GM23338 (cell line): ENCODE measurements around the gene RUVBL1. TPM values are rescaled to one million over a fixed set of nuclear protein-coding genes. Genes with fewer than 3 reads are reported as not detected.
A peak's percentile ranks its signal among the peaks of the same experiment; 100 is the strongest.

Experiments
- ATAC-seq: fragments of 200-7000 bp; cut with Tn5 transposase; 3 replicates; pipeline ENCODE4 v1.9.1; 2020
- DNase-seq: peaks from one replicate; pipeline ENCODE4 v3.0.0-alpha.2; 2015; ENCODE audit warnings: low spot score
- H2AFZ ChIP-seq: fragments of 200-600 bp; sonication (generic); 2 replicates; pipeline ENCODE4 v1.8.0; 2016; ENCODE audit warnings: antibody characterized with exemption, mild to moderate bottlenecking, moderate library complexity
- H3F3A ChIP-seq: fragments of 200-600 bp; sonication (generic); replicated peaks from 2 replicates; pipeline ENCODE4 v1.8.0; 2017; ENCODE audit warnings: antibody characterized with exemption, mixed run types, low read depth
- H3K27ac ChIP-seq: fragments of 200-600 bp; sonication (generic); 2 replicates; pipeline ENCODE4 v1.6.1; 2016; ENCODE audit warnings: low read depth
- H3K27me3 ChIP-seq: fragments of 200-600 bp; sonication (generic); 2 replicates; pipeline ENCODE4 v1.8.0; 2016; ENCODE audit warnings: mild to moderate bottlenecking, mixed run types, moderate library complexity; ENCODE audit not compliant: insufficient read depth
- H3K36me3 ChIP-seq: fragments of 200-600 bp; sonication (generic); 2 replicates; pipeline ENCODE4 v1.8.0; 2016; ENCODE audit warnings: mild to moderate bottlenecking; ENCODE audit not compliant: insufficient read depth
- H3K4me1 ChIP-seq: fragments of 200-600 bp; sonication (generic); 2 replicates; pipeline ENCODE4 v1.8.0; 2016; ENCODE audit warnings: mild to moderate bottlenecking, moderate library complexity; ENCODE audit not compliant: insufficient read depth
- H3K4me2 ChIP-seq: fragments of 200-600 bp; sonication (generic); 2 replicates; pipeline ENCODE4 v1.7.1; 2017; ENCODE audit warnings: mixed run types
- H3K4me3 ChIP-seq: fragments of 200-600 bp; sonication (generic); 2 replicates; pipeline ENCODE4 v1.6.1; 2016; ENCODE audit warnings: mixed run types
- H3K79me2 ChIP-seq: fragments of 200-600 bp; sonication (generic); replicated peaks from 2 replicates; pipeline ENCODE4 v1.8.0; 2017; ENCODE audit warnings: mild to moderate bottlenecking; ENCODE audit not compliant: insufficient read depth
- H3K9me2 ChIP-seq: fragments of 200-600 bp; sonication (generic); 2 replicates; pipeline ENCODE4 v1.8.0; 2017; ENCODE audit not compliant: insufficient read depth
- H4K20me1 ChIP-seq: fragments of 200-600 bp; sonication (generic); replicated peaks from 2 replicates; pipeline ENCODE4 v1.8.0; 2017; ENCODE audit warnings: mild to moderate bottlenecking; ENCODE audit not compliant: insufficient read depth
- H3K27ac Mint-ChIP-seq: 2 replicates; pipeline ENCODE4 v1.8.0; 2020; ENCODE audit warnings: inconsistent platforms, mild to moderate bottlenecking, moderate library complexity, mixed read lengths
- H3K27me3 Mint-ChIP-seq: 3 replicates; pipeline ENCODE4 v1.8.0; 2022; ENCODE audit warnings: low read depth, mild to moderate bottlenecking, moderate library complexity, mixed read lengths, inconsistent platforms; ENCODE audit not compliant: insufficient read depth, poor library complexity
- H3K36me3 Mint-ChIP-seq: 3 replicates; pipeline ENCODE4 v1.8.0; 2021; ENCODE audit warnings: low read depth, mild to moderate bottlenecking, inconsistent platforms, moderate library complexity, mixed read lengths
- H3K4me1 Mint-ChIP-seq: 3 replicates; pipeline ENCODE4 v1.8.0; 2020; ENCODE audit warnings: mild to moderate bottlenecking, inconsistent platforms, mixed read lengths
- H3K4me3 Mint-ChIP-seq: 3 replicates; pipeline ENCODE4 v1.8.0; 2021; ENCODE audit warnings: moderate library complexity, mild to moderate bottlenecking, inconsistent platforms, mixed read lengths
- H3K9me3 Mint-ChIP-seq: 3 replicates; pipeline ENCODE4 v1.8.0; 2020; ENCODE audit warnings: moderate library complexity, mild to moderate bottlenecking, inconsistent platforms, mixed read lengths
- CTCF ChIP-seq, 2 experiments: fragments of 200-600 bp in 1 of 2; sonication (generic) in 1 of 2; conservative IDR thresholded peaks; 2 replicates each; pipeline versions ENCODE4 v1.5.1 to v1.6.1; 2016 to 2017; ENCODE audit warnings: antibody characterized with exemption in 2 of 2, low read depth in 2 of 2, mild to moderate bottlenecking in 2 of 2, moderate library complexity in 1 of 2
- EZH2 ChIP-seq: fragments of 200-600 bp; sonication (generic); IDR thresholded peaks from one replicate; pipeline ENCODE4 v1.8.0; 2017; ENCODE audit warnings: antibody characterized with exemption, mild to moderate bottlenecking, low read depth; ENCODE audit not compliant: unreplicated experiment
- REST ChIP-seq: IDR thresholded peaks from one replicate; pipeline ENCODE4 v1.6.1; 2018; ENCODE audit warnings: antibody characterized with exemption; ENCODE audit not compliant: unreplicated experiment
- polyA plus RNA-seq: library from polyadenylated mRNA; unstranded; fragments of >200 nt; fragmentation: Nextera tagmentation; extraction: Ambion mirVana; gene quantifications from 2 replicates; pipeline ENCODE4 v1.2.1, GENCODE V29; 2016
- total RNA-seq: library from RNA; depleted of rRNA; stranded (reverse); fragments of >200 nt; shearing (Covaris generic); gene quantifications from 2 replicates; pipeline ENCODE4 v1.2.3, GENCODE V29; 2014
- TF ChIP-seq, protein P1 (sequence below): IDR thresholded peaks from 2 replicates; pipeline ENCODE4 v1.6.1; 2016; ENCODE audit warnings: antibody characterized with exemption

RUVBL1 gene
- total and polyA plus RNA-seq, 2 experiments from 2014 or later: 133 to 136 TPM

DNA sequence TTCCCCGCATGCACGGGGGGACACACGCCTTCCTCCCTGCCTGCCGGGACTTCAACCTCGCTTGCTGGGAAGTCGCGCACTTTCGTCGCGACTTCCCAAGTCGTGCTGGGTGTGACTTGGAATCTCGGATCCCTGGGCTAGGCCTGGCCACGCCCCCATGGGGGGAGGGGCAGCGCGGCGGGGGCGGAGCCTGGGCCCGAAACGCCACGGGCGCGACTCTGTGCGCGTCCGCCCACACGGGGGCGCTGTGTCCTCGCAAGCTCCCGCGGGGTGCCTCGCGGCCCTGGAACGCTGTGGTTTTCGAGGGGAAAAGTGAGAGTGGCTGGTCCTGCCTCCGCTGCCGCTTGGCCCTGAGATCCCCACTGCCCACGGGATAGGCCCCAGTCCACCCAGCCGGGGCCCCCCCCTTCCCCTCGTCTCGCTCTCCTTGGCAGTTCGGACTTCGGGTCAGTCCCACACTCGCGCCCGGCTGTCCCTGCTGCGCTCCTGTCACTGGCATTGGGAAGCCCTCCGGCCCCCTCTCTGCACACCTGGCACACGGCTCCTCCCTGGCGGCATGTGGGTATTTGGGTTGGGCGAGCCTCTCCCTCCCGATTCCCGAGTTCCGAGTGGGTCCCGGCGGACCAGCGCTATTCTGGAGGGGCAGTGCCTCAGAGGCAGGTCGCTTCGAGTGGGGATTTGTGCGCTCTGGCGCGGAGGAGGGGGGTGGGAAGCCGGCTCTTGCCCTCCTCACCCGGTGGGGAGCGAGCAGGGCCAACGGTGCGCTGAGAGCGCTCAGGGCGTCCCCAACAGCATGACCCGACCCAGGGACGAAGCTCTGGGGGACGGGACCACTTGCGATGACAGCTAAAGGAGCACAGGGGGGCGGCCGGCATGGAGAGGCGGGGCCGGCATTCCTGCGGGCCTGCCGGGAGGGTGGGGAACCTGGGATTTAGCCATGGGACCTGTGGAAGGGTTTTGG is 47.8 kb downstream of the RUVBL1 start (continued):
- TF ChIP-seq REST: no peak
- TF ChIP-seq CTCF (conservative IDR thresholded peaks at IDR 0.05; ENCODE audit: low read depth in 2 of 2): peak; percentile 72 to 94
- TF ChIP-seq EZH2: no peak

- Histone ChIP-seq H2AFZ (no peak overlapping the region), H3K9me2 (no peaks in the 10 kb centered on the region), H3K27ac (peak overlapping the region; percentile 45; the same call in 1 of the 2 replicates), H3K4me1 (peaks cover 15% of the 10 kb centered on the region; the same call in 1 of the 2 replicates), H3K79me2 (no peaks in the 10 kb centered on the region), H3K4me3 (peak overlapping the region; percentile 68), H4K20me1 (peaks cover 17% of the 10 kb centered on the region), H3F3A (0 out of 2 replicates have a peak, but pooled peaks cover 4% of the 10 kb centered on the region), H3K4me2 (peak overlapping the region; percentile 93), H3K27me3 (no peaks in the 10 kb centered on the region), H3K36me3 (peaks cover 11% of the 10 kb centered on the region; the same call in 1 of the 2 replicates)
- DNase-seq (no peak), ATAC-seq (peak; percentile 36)
- H3K27me3 Mint-ChIP-seq: peaks cover 15% of the 10 kb centered on the region
- no peaks in the 10 kb centered on the region for H3K9me3 Mint-ChIP-seq
- H3K27ac Mint-ChIP-seq: 0 out of 2 replicates have a peak overlapping the region, but pooled peaks have one; percentile 81
- peaks cover 12% of the 10 kb centered on the region for H3K4me1 Mint-ChIP-seq
- H3K4me3 Mint-ChIP-seq: peak overlapping the region; percentile 84
- TF ChIP-seq, protein P1, sequence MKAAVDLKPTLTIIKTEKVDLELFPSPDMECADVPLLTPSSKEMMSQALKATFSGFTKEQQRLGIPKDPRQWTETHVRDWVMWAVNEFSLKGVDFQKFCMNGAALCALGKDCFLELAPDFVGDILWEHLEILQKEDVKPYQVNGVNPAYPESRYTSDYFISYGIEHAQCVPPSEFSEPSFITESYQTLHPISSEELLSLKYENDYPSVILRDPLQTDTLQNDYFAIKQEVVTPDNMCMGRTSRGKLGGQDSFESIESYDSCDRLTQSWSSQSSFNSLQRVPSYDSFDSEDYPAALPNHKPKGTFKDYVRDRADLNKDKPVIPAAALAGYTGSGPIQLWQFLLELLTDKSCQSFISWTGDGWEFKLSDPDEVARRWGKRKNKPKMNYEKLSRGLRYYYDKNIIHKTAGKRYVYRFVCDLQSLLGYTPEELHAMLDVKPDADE: no peak
- TF ChIP-seq CTCF (conservative IDR thresholded peaks at IDR 0.05; ENCODE audit: low read depth in 2 of 2): no peak
- peaks cover 29% of the 10 kb centered on the region for H3K36me3 Mint-ChIP-seq
Observed at GRCh38 chr3:128074851-128075521, 48.6 kb downstream of the RUVBL1 start.
